Mammary epithelial cell (primary cell): Measurements from ENCODE around the gene BFAR.
"Not testable (repeated sequence)": the region's sequence is repeated elsewhere in the genome, so short reads cannot be mapped to it uniquely, and the experiment has no call there.

Experiments
- CTCF ChIP-seq, 2 donors: IDR thresholded peaks in 1 of 2; conservative IDR thresholded peaks in 1 of 2; 2 replicates each; pipeline ENCODE4 v1.5.1; 2011 to 2012; ENCODE audit warnings: inconsistent platforms in 2 of 2, low read length in 2 of 2, mild to moderate bottlenecking in 2 of 2, control low read depth in 1 of 2, low read depth in 1 of 2; ENCODE audit not compliant: insufficient read depth in 1 of 2; ENCODE audit errors: extremely low read depth in 1 of 2
- EZH2 ChIP-seq: IDR thresholded peaks from 2 replicates; pipeline ENCODE4 v1.6.1; 2012; ENCODE audit warnings: low read length, inconsistent platforms, borderline replicate concordance

- TF ChIP-seq CTCF (conservative IDR thresholded peaks at IDR 0.05 in 1 of 2, IDR thresholded peaks at IDR 0.05 in 1 of 2; ENCODE audit: extremely low read depth in 1 of 2, insufficient read depth in 1 of 2, low read depth in 1 of 2, low read length in 2 of 2); EZH2: not testable (repeated sequence)
Observed at GRCh38 chr16:14703156-14704011, 70.6 kb downstream of the BFAR start, which contains the start of gene NPIPA3.
